ENCODE data around the gene SOCS3. TPM values are rescaled to one million over a fixed set of nuclear protein-coding genes. Genes with fewer than 3 reads are reported as not detected.
"Not testable (repeated sequence)": the region's sequence is repeated elsewhere in the genome, so short reads cannot be mapped to it uniquely, and the experiment has no call there.

SOCS3 gene
- total RNA-seq, 1 experiment from 2014 or later: 11.3 TPM

GRCh38 chr17:78337244-78338109 lies 22.4 kb downstream of the SOCS3 start:
- Mint-ChIP-seq H3K4me3 (ENCODE audit: unreplicated experiment) (no peak overlapping the region), H3K9me3 (ENCODE audit: unreplicated experiment) (no peaks in the 10 kb centered on the region), H3K27ac (ENCODE audit: unreplicated experiment) (no peak overlapping the region), H3K36me3 (ENCODE audit: insufficient read depth, unreplicated experiment) (no peaks in the 10 kb centered on the region), H3K27me3 (ENCODE audit: insufficient read depth, unreplicated experiment) (no peaks in the 10 kb centered on the region), H3K4me1 (ENCODE audit: low read depth, unreplicated experiment) (no peaks in the 10 kb centered on the region)
- ChIA-PET POLR2A (no interaction called here), CTCF (no interaction called here)
- TF ChIP-seq CTCF (IDR thresholded peaks at IDR 0.05; ENCODE audit: insufficient read depth in 1 of 2, low read depth in 1 of 2, low read length in 1 of 2, severe bottlenecking in 1 of 2, unreplicated experiment in 1 of 2): no peak
- no TSS peak for BruUV-seq (replicated peaks)
- intact Hi-C loops (cut with micrococcal nuclease; ENCODE audit: unreplicated experiment): no loop called here
- no peaks in the 10 kb centered on the region for H3K36me3 ChIP-seq (ENCODE audit: control insufficient read depth, insufficient read depth, low read length)
- peaks cover 5% of the 10 kb centered on the region for H3K4me1 ChIP-seq
- no peaks in the 10 kb centered on the region; the same call in 1 of the 2 replicates for H3K27me3 ChIP-seq (replicated peaks; ENCODE audit: control insufficient read depth, insufficient read depth, low read length)
- DNase-seq: no peak
- no peaks in the 10 kb centered on the region for H3K9me3 ChIP-seq
- H3K4me3 ChIP-seq (ENCODE audit: low read depth, low read length): no peak overlapping the region

- H3K36me3 Mint-ChIP-seq (ENCODE audit: insufficient read depth, unreplicated experiment): no peaks in the 10 kb centered on the region
- no peaks in the 10 kb centered on the region for H3K27me3 Mint-ChIP-seq (ENCODE audit: insufficient read depth, unreplicated experiment)
- Histone ChIP-seq H3K4me3 (ENCODE audit: low read depth, low read length) (no peak overlapping the region), H3K27me3 (replicated peaks; ENCODE audit: control insufficient read depth, insufficient read depth, low read length) (no peaks in the 10 kb centered on the region; the same call in 1 of the 2 replicates), H3K4me1 (no peaks in the 10 kb centered on the region), H3K36me3 (ENCODE audit: control insufficient read depth, insufficient read depth, low read length) (no peaks in the 10 kb centered on the region), H3K9me3 (no peaks in the 10 kb centered on the region)
- no peaks in the 10 kb centered on the region for H3K9me3 Mint-ChIP-seq (ENCODE audit: unreplicated experiment)
- no TSS peak for BruUV-seq (replicated peaks)
- no peak for DNase-seq
- H3K4me3 Mint-ChIP-seq (ENCODE audit: unreplicated experiment): no peak overlapping the region
- POLR2A ChIA-PET: no interaction called here
- intact Hi-C loops (cut with micrococcal nuclease; ENCODE audit: unreplicated experiment): no loop called here
- CTCF ChIA-PET: interaction anchor here (0.6 to 1.5 kb wide), 2 partner anchors 18 to 1040 kb away, joined by 3 to 9 read pairs; no protein-coding TSS in a partner anchor
- peaks cover 7% of the 10 kb centered on the region for H3K4me1 Mint-ChIP-seq (ENCODE audit: low read depth, unreplicated experiment)
- H3K27ac Mint-ChIP-seq (ENCODE audit: unreplicated experiment): peak overlapping the region; percentile 29
- TF ChIP-seq CTCF (IDR thresholded peaks at IDR 0.05; ENCODE audit: insufficient read depth in 1 of 2, low read depth in 1 of 2, low read length in 1 of 2, severe bottlenecking in 1 of 2, unreplicated experiment in 1 of 2): no peak
Observed at GRCh38 chr17:78335209-78335608, 24.7 kb downstream of the SOCS3 start.

- ChIA-PET CTCF (no interaction called here), POLR2A (no interaction called here)
- intact Hi-C loops (cut with micrococcal nuclease; ENCODE audit: unreplicated experiment): no loop called here
Observed at GRCh38 chr17:78332991-78333390, 26.9 kb downstream of the SOCS3 start.

GRCh38 chr17:78331355-78331754 lies 28.5 kb downstream of the SOCS3 start:
- H3K27ac Mint-ChIP-seq (ENCODE audit: unreplicated experiment); H3K4me1 ChIP-seq; H3K36me3 ChIP-seq (ENCODE audit: control insufficient read depth, insufficient read depth, low read length); H3K36me3 Mint-ChIP-seq (ENCODE audit: insufficient read depth, unreplicated experiment); POLR2A ChIA-PET; DNase-seq; H3K27me3 ChIP-seq (replicated peaks; ENCODE audit: control insufficient read depth, insufficient read depth, low read length); H3K4me1 Mint-ChIP-seq (ENCODE audit: low read depth, unreplicated experiment); H3K4me3 Mint-ChIP-seq (ENCODE audit: unreplicated experiment); intact Hi-C loops (cut with micrococcal nuclease; ENCODE audit: unreplicated experiment); H3K4me3 ChIP-seq (ENCODE audit: low read depth, low read length); BruUV-seq (replicated peaks); H3K9me3 Mint-ChIP-seq (ENCODE audit: unreplicated experiment); CTCF ChIA-PET; H3K27me3 Mint-ChIP-seq (ENCODE audit: insufficient read depth, unreplicated experiment); H3K9me3 ChIP-seq: not testable (repeated sequence)

More at GRCh38 chr17:78332991-78333390, 26.9 kb downstream of the SOCS3 start:
- Histone ChIP-seq H3K36me3 (ENCODE audit: control insufficient read depth, insufficient read depth, low read length) (no peaks in the 10 kb centered on the region), H3K9me3 (no peaks in the 10 kb centered on the region), H3K4me3 (ENCODE audit: low read depth, low read length) (no peak overlapping the region), H3K27me3 (replicated peaks; ENCODE audit: control insufficient read depth, insufficient read depth, low read length) (no peaks in the 10 kb centered on the region; the same call in 1 of the 2 replicates), H3K4me1 (no peaks in the 10 kb centered on the region)
- Mint-ChIP-seq H3K27me3 (ENCODE audit: insufficient read depth, unreplicated experiment) (no peaks in the 10 kb centered on the region), H3K4me3 (ENCODE audit: unreplicated experiment) (no peak overlapping the region), H3K9me3 (ENCODE audit: unreplicated experiment) (no peaks in the 10 kb centered on the region), H3K4me1 (ENCODE audit: low read depth, unreplicated experiment) (peaks cover 7% of the 10 kb centered on the region), H3K36me3 (ENCODE audit: insufficient read depth, unreplicated experiment) (no peaks in the 10 kb centered on the region), H3K27ac (ENCODE audit: unreplicated experiment) (no peak overlapping the region)
- no peak for DNase-seq
- TF ChIP-seq CTCF (IDR thresholded peaks at IDR 0.05; ENCODE audit: insufficient read depth in 1 of 2, low read depth in 1 of 2, low read length in 1 of 2, severe bottlenecking in 1 of 2, unreplicated experiment in 1 of 2): no peak
- no TSS peak for BruUV-seq (replicated peaks)

All from Caco-2 (cell line).